SK-N-SH treated with all-trans-retinoic acid at 6 μM for 48 hours (cell line): ENCODE data around the gene TFIP11.

Experiments
- ARNTL ChIP-seq: fragments of 450-650 bp; formaldehyde crosslinking; IDR thresholded peaks from 2 replicates; pipeline ENCODE4 v1.5.0; 2020; ENCODE audit warnings: low read depth, mild to moderate bottlenecking, moderate library complexity, borderline replicate concordance
- BACH2 ChIP-seq: fragments of 250-450 bp; sonication (Bioruptor Pico); IDR thresholded peaks from 2 replicates; pipeline ENCODE4 v1.9.0; 2021; ENCODE audit warnings: mild to moderate bottlenecking, borderline replicate concordance
- RARB ChIP-seq: fragments of 250-450 bp; sonication (Bioruptor Pico); IDR thresholded peaks from 2 replicates; pipeline ENCODE4 v1.8.0; 2021; ENCODE audit warnings: mild to moderate bottlenecking, moderate library complexity
- ZC3H10 ChIP-seq: fragments of 250-450 bp; sonication (Bioruptor Pico); IDR thresholded peaks from 2 replicates; pipeline ENCODE4 v1.5.1; 2021; ENCODE audit warnings: mild to moderate bottlenecking, moderate library complexity

- TF ChIP-seq ARNTL = no peak
- no peak for TF ChIP-seq RARB (CRISPR knock-in tag)
- no peak for TF ChIP-seq BACH2 (CRISPR knock-in tag)
- TF ChIP-seq ZC3H10 = no peak
Measured at GRCh38 chr22:26503758-26504157, 8.5 kb downstream of the TFIP11 start.
